ENCODE measurements around the gene PLEKHG3.
A peak's percentile ranks its signal among the peaks of the same experiment; 100 is the strongest.

The PLEKHG3 gene

GRCh38 chr14:64786296-64787149, 82.3 kb downstream of the PLEKHG3 start:
- DNase-seq: no peak

DNA sequence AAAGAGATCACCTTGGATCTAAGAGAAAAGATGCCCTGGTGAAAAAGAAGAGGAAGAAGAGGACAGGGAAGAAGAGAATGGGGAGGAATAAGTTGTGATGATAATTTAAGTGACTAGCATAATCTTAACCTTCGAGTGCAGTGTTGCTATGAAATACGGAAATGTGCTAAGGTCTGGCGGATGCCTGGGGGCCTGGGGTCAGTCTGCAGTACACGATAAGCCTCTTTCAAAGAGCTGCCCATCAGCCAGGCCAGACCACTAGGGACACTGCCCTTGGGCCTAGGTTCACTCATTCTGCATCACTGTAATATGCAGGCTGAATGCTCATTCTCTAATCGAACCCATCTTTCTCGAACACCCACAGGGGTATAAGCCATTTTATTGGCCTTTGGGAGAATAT, 83.4 kb downstream of the PLEKHG3 start:
- DNase-seq: no peak

GRCh38 chr14:64788706-64789105, 84.5 kb downstream of the PLEKHG3 start:
- DNase-seq: no peak

- no peak for DNase-seq
Measured at GRCh38 chr14:64789696-64790095, 85.5 kb downstream of the PLEKHG3 start.

DNA sequence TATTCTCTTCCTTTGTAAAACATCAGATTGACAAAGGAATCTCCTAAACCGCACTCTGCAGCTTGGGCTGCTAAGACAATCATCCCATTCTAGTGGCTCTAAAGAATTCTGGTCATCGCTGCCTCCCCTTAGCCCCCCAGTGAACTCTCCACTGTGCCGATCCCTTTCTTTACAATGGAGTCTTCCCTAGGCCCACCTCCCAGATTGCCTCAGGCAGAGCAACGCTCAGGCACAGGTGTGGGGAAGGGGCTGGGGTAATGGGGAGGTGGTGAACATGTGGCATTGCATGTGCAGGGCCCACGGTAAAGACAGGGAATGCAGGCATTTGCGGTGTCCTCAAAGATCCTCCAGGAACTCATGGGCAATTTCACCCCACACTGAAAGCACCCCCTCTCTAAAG, 86.3 kb downstream of the PLEKHG3 start:
- no peak for DNase-seq

- DNase-seq: peak in 1 of 14 donors; percentile 17
Measured at GRCh38 chr14:64792231-64792630, 88.0 kb downstream of the PLEKHG3 start.

DNA sequence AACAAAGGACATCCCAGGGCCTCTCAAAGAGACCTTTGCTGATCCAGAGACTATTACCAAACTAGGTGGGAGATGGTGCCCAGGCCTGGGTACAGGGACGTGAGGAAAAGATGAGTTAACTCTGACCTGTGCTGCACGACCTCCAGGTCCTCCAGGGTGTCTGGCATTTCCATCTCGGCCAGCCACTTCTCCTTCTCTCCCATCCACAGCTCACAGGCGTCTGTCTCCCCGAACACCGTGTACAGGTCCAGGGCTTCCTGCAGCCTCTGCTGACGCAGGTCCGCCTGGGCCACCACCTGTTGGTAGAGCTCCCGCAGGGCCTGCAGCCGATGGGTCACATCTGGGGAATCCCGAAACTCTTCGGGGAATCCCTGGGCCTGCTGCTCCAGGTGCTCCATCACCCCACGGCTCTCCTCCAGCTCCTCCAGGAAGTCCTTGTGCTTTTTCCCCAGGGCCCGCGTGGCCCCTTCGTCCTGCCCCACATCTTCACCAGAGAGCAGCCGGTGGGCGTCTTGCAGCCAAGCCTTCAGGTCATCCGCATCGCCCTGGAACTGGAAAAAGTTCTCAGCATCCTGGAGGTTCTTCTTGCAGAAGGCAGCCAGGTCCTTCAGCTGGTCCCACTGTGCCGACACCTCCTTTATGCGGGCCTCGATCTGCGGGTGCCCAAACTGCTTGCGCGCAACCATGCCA, 88.8 kb downstream of the PLEKHG3 start:
- no peak for DNase-seq

DNA sequence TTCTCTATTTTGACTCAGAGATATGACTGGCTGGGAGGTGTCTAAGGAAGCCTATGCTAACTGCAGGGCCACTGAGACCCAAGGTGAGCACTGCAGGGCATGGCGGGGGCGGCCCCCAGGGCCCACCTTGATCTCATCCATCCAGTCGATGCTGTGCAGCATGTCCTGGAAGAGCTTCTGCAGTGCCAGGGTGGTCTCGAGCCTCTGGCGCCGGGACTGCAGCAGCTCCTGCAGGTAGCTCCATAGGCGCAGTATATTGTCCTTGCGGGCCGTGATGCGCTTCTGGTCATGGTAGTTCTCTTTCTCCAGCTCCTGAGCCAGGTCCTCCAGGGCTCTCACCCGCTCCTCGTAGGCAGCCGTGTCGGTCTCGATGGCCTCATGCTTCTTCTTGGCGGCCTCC, 91.0 kb downstream of the PLEKHG3 start:
- DNase-seq: no peak

- DNase-seq: no peak
Measured at GRCh38 chr14:64795921-64796320, 91.7 kb downstream of the PLEKHG3 start.

GRCh38 chr14:64796369-64796768, 92.1 kb downstream of the PLEKHG3 start:
- DNase-seq: no peak

DNA sequence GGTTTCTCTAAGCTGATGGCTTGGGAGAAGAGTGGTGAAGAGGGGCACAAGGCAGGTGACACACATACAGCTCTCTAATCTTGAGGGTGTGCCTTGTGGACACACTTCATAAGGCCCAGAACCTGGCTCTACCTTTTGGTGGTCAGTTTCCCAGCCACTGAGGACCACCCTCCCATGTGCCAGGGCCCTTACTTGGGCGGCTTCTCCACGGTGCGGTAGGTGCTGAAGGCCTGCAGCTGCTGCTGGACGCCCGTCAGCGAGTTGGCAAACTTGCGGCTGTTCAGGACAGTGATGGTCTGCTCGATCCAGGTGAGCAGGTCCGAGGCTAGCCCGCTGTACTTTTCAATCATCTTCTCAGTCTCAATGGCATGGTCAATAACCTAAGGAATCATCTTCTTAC, 95.3 kb downstream of the PLEKHG3 start:
- no peak for DNase-seq
